Activated CD8-positive, alpha-beta memory T cell treated with anti-CD3 and anti-CD28 coated beads, Interleukin-2, amount 10 ng/mL, durations not matched to agents 7 days and 5 days (primary cell): ENCODE measurements around the gene MRPL12. TPM values are rescaled to one million over a fixed set of nuclear protein-coding genes. Genes with fewer than 3 reads are reported as not detected.

Experiments used
- ATAC-seq: fragments of 150-1000 bp; cut with Tn5 transposase; one replicate; pipeline ENCODE4 v1.10.0; 2021; ENCODE audit warnings: moderate library complexity
- CTCF ChIA-PET: fragments of 350-600 bp; sonication (Branson Sonifier 250); formaldehyde crosslinking; loops from one replicate; lab custom pipeline; 2021; ENCODE audit warnings: antibody characterized with exemption; lab: Charles Lee
- DNase-seq: peaks from one replicate; pipeline ENCODE4 v3.0.0-alpha.2; 2020
- H3K27ac Mint-ChIP-seq: one replicate; pipeline ENCODE4 v1.8.0; 2021; ENCODE audit warnings: mild to moderate bottlenecking, mixed read lengths
- H3K27me3 Mint-ChIP-seq: one replicate; pipeline ENCODE4 v1.8.0; 2021; ENCODE audit warnings: mixed read lengths
- H3K36me3 Mint-ChIP-seq: one replicate; pipeline ENCODE4 v1.8.0; 2021; ENCODE audit warnings: mild to moderate bottlenecking, mixed read lengths
- H3K4me1 Mint-ChIP-seq: one replicate; pipeline ENCODE4 v1.8.0; 2021; ENCODE audit warnings: mixed read lengths
- H3K4me3 Mint-ChIP-seq: one replicate; pipeline ENCODE4 v1.8.0; 2021; ENCODE audit warnings: mild to moderate bottlenecking, moderate library complexity, mixed read lengths
- H3K9me3 Mint-ChIP-seq: one replicate; pipeline ENCODE4 v1.8.0; 2022; ENCODE audit warnings: low read depth, mixed read lengths
- total RNA-seq, 2 experiments: library from RNA; stranded (reverse); gene quantifications; one replicate each; pipeline ENCODE4 v1.2.3, GENCODE V29; 2021

Gene MRPL12
- total RNA-seq, 2 experiments from 2014 or later = 102 to 126 TPM

DNA sequence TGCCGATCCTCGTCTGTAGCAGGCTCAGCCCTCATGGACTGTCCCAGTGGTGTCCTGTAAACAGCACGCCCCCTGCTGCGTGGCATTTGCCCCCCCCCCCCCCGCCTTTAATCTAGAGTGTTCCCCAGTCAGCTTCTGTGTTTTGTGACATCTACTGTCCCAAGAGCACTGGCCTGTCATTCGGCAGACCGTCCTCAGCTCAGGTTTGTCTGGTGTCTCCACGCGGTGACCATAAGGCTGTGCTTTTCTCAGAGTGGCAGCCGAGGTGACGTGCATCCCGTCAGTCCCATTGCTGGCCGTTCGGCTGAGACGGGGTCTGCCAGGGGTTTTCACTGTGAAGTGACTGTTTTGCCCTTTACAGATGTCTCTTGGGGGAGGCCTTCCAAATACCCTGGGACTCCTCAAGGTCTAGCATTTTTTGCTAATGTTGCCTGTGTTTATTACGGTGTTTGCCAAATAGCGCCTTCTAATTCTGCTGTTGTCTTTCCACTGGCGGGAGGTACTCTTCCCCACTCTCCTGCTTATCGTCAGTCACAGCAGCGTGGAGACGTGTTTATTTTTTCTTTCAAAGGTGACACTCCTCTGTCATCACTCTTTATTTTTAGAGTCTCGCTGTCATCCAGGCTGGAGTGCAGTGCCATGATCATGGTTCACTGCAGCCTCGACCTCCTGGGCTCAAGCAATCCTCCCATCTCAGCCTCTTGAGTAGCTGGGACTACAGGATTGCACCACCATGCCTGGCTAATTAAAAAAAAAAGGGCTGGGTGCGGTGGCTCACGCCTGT is 5.7 kb upstream of the MRPL12 start:
- H3K4me1 Mint-ChIP-seq = peaks cover 22% of the 10 kb centered on the region

DNA sequence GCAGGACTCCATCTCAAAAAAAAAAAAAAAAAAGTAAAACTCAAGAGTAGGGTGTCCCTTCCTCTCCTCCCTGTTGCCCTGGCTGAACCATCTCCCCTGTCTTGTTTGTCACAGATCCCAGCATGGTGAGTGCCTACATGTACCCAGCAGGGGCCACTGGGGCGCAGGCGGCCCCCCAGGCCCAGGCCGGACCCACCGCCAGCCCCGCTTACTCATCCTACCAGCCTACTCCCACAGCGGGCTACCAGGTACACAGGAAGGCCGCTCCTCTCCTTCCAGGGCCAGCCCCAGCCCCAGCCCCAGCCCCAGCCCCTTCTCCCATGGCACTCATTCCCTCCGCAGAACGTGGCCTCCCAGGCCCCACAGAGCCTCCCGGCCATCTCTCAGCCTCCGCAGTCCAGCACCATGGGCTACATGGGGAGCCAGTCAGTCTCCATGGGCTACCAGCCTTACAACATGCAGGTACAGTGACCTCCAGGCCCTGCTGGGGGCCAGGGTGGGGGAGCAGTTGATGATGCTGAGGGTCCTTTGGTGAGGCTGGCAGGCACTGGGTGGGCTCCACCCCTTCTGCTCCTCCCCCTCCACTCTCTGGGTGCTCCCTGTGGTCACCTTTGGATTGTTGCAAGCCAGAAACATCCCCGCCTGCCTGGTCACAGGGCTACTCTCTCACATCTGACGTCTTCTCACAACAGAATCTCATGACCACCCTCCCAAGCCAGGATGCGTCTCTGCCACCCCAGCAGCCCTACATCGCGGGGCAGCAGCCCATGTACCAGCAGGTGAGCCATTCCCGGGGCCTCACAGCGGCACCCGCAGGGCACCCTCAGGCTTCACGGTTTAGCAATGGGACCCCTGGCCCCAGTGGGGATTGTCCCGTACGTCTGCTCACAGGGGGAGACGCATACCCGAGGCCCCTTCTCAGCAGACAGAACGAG is 2.5 kb upstream of the MRPL12 start:
- peaks cover 47% of the 10 kb centered on the region for H3K36me3 Mint-ChIP-seq
- H3K4me1 Mint-ChIP-seq = peaks cover 32% of the 10 kb centered on the region
- ATAC-seq (no peak), DNase-seq (no peak)
- peak overlapping the region; percentile 35 for H3K27ac Mint-ChIP-seq
- H3K4me3 Mint-ChIP-seq = peak overlapping the region; percentile 90
- H3K27me3 Mint-ChIP-seq = no peaks in the 10 kb centered on the region
- H3K9me3 Mint-ChIP-seq = no peaks in the 10 kb centered on the region
- CTCF ChIA-PET = interaction anchor here (0.6 to 3.2 kb wide), 4 partner anchors 17 to 150 kb away, joined by 3 to 9 read pairs (median 6); partner anchors contain the start of genes ARL16 and HGS

More for the DNA sequence above, 5.7 kb upstream of the MRPL12 start:
- Mint-ChIP-seq H3K27me3 (no peaks in the 10 kb centered on the region), H3K4me3 (no peak overlapping the region), H3K27ac (no peak overlapping the region), H3K36me3 (peaks cover 36% of the 10 kb centered on the region), H3K9me3 (no peaks in the 10 kb centered on the region)
- DNase-seq = no peak
- no peak for ATAC-seq
- CTCF ChIA-PET = no interaction called here

DNA sequence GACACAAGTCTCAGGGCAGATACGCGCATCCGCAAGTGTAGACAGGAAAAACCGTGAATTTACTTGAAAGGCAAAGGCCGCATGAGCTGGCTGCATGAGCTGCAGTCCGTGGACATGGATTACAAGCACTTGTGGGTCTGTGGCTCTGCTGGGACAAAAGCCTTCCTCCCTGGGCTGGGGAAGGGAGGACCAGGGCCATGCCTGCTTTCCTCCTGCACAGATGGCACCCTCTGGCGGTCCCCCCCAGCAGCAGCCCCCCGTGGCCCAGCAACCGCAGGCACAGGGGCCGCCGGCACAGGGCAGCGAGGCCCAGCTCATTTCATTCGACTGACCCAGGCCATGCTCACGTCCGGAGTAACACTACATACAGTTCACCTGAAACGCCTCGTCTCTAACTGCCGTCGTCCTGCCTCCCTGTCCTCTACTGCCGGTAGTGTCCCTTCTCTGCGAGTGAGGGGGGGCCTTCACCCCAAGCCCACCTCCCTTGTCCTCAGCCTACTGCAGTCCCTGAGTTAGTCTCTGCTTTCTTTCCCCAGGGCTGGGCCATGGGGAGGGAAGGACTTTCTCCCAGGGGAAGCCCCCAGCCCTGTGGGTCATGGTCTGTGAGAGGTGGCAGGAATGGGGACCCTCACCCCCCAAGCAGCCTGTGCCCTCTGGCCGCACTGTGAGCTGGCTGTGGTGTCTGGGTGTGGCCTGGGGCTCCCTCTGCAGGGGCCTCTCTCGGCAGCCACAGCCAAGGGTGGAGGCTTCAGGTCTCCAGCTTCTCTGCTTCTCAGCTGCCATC is 1.7 kb upstream of the MRPL12 start:
- H3K9me3 Mint-ChIP-seq = no peaks in the 10 kb centered on the region
- ATAC-seq (no peak), DNase-seq (no peak)
- H3K27me3 Mint-ChIP-seq = no peaks in the 10 kb centered on the region
- H3K27ac Mint-ChIP-seq = peak overlapping the region; percentile 93
- peak overlapping the region; percentile 90 for H3K4me3 Mint-ChIP-seq
- CTCF ChIA-PET = interaction anchor here (1.1 to 3.2 kb wide), 9 partner anchors 8 to 683 kb away, joined by 3 to 9 read pairs (median 5); partner anchors contain the start of genes ARL16 and HGS
- peaks cover 36% of the 10 kb centered on the region for H3K4me1 Mint-ChIP-seq
- H3K36me3 Mint-ChIP-seq = peaks cover 54% of the 10 kb centered on the region

DNA sequence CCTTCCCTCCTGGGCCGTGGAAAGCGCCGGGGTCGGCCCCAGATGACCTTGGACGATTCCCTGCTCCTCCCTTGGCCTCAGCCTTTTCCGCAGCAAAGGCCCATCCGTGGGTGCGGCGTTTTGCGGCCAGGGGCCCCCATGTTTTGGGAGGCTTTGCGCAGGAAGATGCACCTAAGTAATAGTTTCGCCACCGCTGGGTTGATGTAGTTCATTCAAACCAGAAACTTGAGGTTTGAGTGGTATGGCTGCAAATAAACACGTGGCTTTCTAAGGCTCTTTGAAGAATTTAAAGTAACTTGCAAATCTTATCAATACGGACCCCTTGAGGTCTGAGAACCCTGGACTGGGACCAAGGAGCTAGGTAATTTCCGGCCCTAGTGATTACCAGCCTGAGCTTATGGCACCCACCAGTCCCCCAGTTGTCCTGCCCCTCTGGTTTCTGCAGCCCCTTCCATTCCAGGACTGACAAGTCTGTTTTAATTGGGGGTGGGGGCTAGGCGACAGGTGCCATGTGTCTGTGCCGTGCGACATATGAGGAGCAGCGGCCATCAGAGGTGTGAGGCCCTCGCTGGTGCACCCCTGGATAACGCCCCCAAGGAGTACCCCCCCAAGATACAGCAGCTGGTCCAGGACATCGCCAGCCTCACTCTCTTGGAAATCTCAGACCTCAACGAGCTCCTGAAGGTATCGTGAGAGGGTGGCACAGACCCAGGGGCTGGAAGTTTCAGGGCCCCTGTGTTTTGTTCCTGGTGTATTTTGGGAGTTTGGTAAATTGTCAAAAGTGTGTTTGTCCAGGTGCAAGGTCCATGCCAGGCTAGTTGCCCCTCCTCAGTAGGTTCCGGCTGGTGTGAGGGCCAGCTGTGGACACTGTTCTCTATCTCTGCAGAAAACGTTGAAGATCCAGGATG is 834 bp downstream of the MRPL12 start:
- peaks cover 44% of the 10 kb centered on the region for H3K36me3 Mint-ChIP-seq
- DNase-seq (no peak), ATAC-seq (no peak)
- H3K27ac Mint-ChIP-seq = peak overlapping the region; percentile 85
- H3K4me3 Mint-ChIP-seq = peak overlapping the region; percentile 90
- no peaks in the 10 kb centered on the region for H3K9me3 Mint-ChIP-seq
- CTCF ChIA-PET = interaction anchor here (0.9 to 3.2 kb wide), 7 partner anchors 7 to 250 kb away, joined by 3 to 9 read pairs (median 7); partner anchors contain the start of genes ARL16 and HGS
- H3K27me3 Mint-ChIP-seq = no peaks in the 10 kb centered on the region
- H3K4me1 Mint-ChIP-seq = peaks cover 33% of the 10 kb centered on the region

DNA sequence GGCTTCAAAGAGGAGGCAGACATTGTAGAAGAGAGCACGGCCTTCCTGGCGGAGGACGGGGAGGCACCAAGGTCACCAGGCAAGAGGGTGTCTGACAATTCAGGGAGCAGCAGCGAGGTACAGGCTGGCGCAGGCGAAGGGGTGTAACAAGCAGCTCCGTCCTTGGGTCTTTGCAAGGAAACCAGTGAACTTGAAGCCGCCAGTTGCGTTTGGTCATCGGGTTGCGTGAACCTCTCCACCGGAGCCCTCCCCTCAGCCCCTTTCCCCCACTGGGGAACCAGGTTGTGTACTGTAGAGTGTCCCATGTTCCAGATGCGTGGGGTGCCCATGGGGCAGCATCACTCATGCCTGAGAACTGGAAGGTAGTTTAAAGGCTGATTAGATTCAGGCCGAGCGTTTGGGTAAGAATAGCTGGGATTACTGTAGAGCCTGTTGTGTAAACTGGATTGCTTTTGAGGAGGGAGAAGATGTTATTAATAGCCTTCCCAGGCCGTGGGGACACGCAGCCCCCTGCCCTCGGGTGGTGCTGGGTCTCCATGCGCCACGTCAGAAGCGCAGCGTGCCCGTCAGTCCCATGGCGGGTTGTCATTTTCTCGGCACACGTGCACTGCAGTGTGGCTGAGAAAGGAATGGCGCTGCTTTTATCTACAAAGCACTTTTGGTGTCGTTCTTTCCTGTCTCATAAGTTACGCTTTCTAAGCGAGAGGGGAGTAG is 2.5 kb downstream of the MRPL12 start:
- peaks cover 39% of the 10 kb centered on the region for H3K36me3 Mint-ChIP-seq
- no peaks in the 10 kb centered on the region for H3K9me3 Mint-ChIP-seq
- H3K27ac Mint-ChIP-seq = no peak overlapping the region
- H3K27me3 Mint-ChIP-seq = no peaks in the 10 kb centered on the region
- CTCF ChIA-PET = interaction anchor here (0.7 to 1.2 kb wide), 4 partner anchors 10 to 30 kb away, joined by 3 to 4 read pairs (median 4); partner anchors contain the start of genes ARL16 and HGS
- DNase-seq = no peak
- H3K4me3 Mint-ChIP-seq = peak overlapping the region; percentile 14
- ATAC-seq = no peak
- H3K4me1 Mint-ChIP-seq = peaks cover 36% of the 10 kb centered on the region

DNA sequence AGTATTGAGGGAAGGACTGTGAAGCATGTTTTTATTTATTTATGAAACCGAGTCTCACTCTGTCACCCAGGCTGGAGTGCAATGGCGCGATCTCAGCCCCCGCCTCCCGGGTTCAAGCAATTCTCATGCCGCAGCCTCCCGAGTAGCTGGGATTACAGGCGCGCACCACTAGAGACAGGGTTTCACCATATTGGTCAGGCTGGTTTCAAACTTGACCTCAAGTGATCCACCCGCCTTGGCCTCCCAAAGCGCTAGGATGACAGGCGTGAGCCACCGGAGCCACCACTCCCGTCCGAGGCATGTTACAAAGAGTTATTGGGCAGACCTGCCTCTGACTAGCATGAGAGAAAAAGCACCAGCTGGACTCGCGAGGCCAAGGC is 3.1 kb downstream of the MRPL12 start:
- H3K27ac Mint-ChIP-seq = no peak overlapping the region
- H3K27me3 Mint-ChIP-seq = no peaks in the 10 kb centered on the region
- DNase-seq (no peak), ATAC-seq (no peak)
- H3K9me3 Mint-ChIP-seq = no peaks in the 10 kb centered on the region
- H3K4me1 Mint-ChIP-seq = peaks cover 36% of the 10 kb centered on the region
- H3K36me3 Mint-ChIP-seq = peaks cover 34% of the 10 kb centered on the region
- H3K4me3 Mint-ChIP-seq = no peak overlapping the region
- CTCF ChIA-PET = interaction anchor here (1.2 kb wide), 1 partner anchor 23 kb away, joined by 3 read pairs; the partner anchor contains the start of genes ARL16 and HGS

DNA sequence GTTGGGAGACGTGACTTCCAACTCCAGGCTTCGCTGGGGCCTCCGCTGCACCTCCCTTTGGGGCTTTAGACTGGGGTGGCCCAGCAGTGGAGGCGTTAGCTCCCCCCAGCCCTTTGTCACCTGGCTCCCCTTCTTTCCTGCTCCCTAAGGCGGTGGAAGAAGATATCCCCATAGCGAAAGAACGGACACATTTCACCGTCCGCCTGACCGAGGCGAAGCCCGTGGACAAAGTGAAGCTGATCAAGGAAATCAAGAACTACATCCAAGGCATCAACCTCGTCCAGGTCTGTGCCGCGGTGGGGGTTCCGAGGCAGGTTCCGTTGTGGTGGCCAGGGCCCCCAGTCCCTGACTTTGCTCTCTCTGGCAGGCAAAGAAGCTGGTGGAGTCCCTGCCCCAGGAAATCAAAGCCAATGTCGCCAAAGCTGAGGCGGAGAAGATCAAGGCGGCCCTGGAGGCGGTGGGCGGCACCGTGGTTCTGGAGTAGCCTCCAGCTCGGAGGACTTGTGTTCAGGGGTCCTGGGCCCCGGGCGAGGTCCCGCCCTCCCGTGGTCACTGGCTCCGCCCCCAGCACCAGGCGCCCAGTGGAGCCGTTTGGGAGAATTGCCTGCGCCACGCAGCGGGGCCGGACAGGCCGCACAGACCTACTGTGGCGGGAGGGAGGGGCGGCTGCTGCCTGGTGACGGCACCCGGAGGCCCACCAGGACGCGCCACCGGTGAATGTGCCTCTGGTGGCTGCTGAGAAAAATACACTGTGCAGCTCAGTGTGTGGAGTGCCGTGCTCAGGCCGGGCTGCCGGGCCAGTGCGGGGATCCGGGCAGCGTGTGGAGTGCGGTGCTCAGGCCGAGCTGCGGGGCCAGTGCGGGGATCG is 3.8 kb downstream of the MRPL12 start:
- peaks cover 28% of the 10 kb centered on the region for H3K36me3 Mint-ChIP-seq
- no peaks in the 10 kb centered on the region for H3K9me3 Mint-ChIP-seq
- H3K4me3 Mint-ChIP-seq = no peak overlapping the region
- no peak for DNase-seq
- H3K4me1 Mint-ChIP-seq = peaks cover 34% of the 10 kb centered on the region
- no peak overlapping the region for H3K27ac Mint-ChIP-seq
- CTCF ChIA-PET = interaction anchor here (1.2 kb wide), 1 partner anchor 24 kb away, joined by 3 read pairs; the partner anchor contains the start of genes ARL16 and HGS
- ATAC-seq = no peak
- no peaks in the 10 kb centered on the region for H3K27me3 Mint-ChIP-seq

DNA sequence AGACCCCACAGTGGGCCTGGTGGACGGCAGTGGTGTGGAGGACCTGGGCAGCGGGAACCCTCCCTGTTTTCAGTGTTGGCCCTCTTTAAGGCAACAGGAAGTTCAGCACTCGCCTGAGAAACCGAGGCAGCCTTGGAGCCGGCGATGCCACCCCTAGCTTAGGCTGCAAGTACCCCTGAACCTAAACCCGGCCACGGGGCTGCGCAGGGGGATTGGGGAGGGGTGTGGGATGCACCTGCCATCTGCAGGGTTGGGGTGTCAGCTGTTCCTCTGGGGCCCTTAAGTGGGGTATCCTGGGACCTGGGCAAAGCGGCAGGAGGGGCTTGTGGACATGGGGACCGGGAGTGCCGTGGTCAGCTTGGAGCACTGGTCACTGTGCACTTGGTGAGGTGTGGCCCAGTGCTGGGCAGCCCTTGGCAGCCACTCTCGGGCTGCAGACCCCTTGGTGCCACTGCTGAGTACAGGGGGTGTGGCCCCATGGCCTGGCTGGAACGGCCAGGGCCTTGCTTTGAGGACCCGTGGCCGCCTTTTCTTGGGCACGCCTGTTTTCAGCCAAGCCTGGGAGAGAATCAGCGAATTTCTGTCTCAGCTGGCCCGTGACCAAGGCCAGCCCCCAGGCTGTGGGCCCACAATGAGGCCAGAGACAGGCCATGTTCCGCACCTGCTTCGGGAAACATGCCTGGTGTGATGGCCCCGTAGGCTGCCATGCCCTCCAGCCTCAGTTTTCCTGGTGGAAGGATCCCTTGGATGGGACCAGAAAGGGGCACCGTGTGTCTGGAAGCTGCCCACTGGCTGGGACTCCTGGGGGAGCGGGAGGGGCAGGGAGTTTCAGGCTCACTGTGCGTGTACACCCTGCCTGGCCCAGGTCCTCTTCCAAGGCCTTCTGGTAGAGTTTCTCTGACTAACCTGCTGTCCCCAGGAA is 4.8 kb downstream of the MRPL12 start:
- ATAC-seq (no peak), DNase-seq (no peak)
- CTCF ChIA-PET = interaction anchor here (1.6 kb wide), 1 partner anchor 32 kb away, joined by 4 read pairs; no protein-coding TSS in a partner anchor
- H3K27me3 Mint-ChIP-seq = no peaks in the 10 kb centered on the region
- peaks cover 34% of the 10 kb centered on the region for H3K4me1 Mint-ChIP-seq
- no peak overlapping the region for H3K27ac Mint-ChIP-seq
- H3K9me3 Mint-ChIP-seq = no peaks in the 10 kb centered on the region
- peaks cover 22% of the 10 kb centered on the region for H3K36me3 Mint-ChIP-seq
- H3K4me3 Mint-ChIP-seq = no peak overlapping the region

DNA sequence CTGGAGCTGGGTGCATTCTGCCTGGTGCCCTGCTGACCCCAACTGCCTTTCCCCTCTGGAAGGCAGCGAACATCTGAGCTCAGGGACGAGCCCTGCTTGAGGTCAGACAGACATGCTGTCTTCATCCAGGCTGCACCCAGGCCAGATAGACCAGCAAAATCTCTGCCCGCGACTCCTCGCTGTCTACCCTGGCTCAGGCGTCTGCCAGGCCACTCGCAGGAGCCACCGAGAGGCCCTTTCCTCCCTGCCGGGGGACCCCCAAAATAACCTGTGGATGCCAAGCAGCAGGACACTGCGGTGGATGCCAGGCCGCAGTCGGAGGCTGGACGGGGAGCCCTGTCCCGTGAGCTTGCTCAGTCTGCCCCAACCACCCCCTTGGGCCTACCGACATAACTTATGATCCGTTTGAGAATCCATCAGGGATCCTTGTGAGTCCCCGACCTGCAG is 5.6 kb downstream of the MRPL12 start:
- Mint-ChIP-seq H3K9me3 (no peaks in the 10 kb centered on the region), H3K4me1 (peaks cover 38% of the 10 kb centered on the region), H3K4me3 (no peak overlapping the region), H3K27me3 (no peaks in the 10 kb centered on the region), H3K36me3 (peaks cover 22% of the 10 kb centered on the region), H3K27ac (no peak overlapping the region)
- CTCF ChIA-PET = interaction anchor here (1.5 to 1.6 kb wide), 2 partner anchors 24 to 33 kb away, joined by 4 read pairs; partner anchors contain the start of genes ARL16 and HGS
- ATAC-seq = no peak
- no peak for DNase-seq
